B cell (primary cell): Measurements from ENCODE around the gene NT5M.

Experiments
- EZH2 ChIP-seq: IDR thresholded peaks from 2 replicates; pipeline ENCODE4 v1.6.1; 2012; ENCODE audit warnings: borderline replicate concordance, low read depth, mild to moderate bottlenecking, moderate library complexity, low read length; ENCODE audit not compliant: insufficient read depth, poor library complexity, severe bottlenecking
- TF ChIP-seq, protein P1 (sequence below): fragments of 200-600 bp; IDR thresholded peaks from one replicate; pipeline ENCODE4 v1.8.0; 2022; ENCODE audit warnings: antibody characterized with exemption, mild to moderate bottlenecking

DNA sequence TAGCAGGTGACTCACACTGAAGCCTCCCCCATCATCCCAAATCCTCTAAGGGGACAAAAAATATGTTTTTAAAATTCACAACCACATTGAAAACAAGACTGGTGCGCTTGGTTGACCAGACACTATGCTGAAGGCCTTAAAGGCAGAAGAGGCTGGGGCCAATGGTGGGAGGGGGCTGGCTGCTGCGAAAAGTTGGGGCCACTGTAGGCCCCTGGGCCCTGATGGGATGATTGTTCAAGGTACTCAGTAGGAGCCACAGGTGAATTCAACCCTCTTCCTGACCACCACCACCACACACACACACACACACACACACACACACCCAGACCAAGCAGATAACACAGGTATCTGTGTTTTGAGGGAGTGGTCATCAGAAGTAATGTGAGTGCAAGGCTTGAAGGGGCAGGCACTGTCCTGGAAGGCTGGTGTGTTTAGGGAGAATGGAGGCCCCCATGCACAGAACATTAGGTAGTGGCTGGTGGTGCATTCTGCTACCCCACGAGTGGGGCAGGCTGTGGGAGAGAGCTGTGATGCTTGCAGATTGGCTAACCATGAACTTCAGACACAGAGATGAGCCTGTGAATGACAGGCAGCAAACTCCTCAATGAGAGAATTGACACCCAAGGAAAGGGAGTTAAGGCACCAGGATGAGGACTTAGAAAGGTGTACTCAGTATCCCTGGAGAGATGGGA is 55.0 kb downstream of the NT5M start:
- TF ChIP-seq, protein P1, sequence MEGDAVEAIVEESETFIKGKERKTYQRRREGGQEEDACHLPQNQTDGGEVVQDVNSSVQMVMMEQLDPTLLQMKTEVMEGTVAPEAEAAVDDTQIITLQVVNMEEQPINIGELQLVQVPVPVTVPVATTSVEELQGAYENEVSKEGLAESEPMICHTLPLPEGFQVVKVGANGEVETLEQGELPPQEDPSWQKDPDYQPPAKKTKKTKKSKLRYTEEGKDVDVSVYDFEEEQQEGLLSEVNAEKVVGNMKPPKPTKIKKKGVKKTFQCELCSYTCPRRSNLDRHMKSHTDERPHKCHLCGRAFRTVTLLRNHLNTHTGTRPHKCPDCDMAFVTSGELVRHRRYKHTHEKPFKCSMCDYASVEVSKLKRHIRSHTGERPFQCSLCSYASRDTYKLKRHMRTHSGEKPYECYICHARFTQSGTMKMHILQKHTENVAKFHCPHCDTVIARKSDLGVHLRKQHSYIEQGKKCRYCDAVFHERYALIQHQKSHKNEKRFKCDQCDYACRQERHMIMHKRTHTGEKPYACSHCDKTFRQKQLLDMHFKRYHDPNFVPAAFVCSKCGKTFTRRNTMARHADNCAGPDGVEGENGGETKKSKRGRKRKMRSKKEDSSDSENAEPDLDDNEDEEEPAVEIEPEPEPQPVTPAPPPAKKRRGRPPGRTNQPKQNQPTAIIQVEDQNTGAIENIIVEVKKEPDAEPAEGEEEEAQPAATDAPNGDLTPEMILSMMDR: no peak
- TF ChIP-seq EZH2: no peak
